Right lung (tissue), 5 donors: ENCODE data around the gene SEPTIN10. TPM values are rescaled to one million over a fixed set of nuclear protein-coding genes. Genes with fewer than 3 reads are reported as not detected.
"Not testable (repeated sequence)": the region's sequence is repeated elsewhere in the genome, so short reads cannot be mapped to it uniquely, and the experiment has no call there.

Experiments used
- DNase-seq, 2 donors: peaks; one replicate each; pipeline ENCODE4 v3.0.0-alpha.2; 2013
- polyA plus RNA-seq, 5 donors: library from polyadenylated mRNA; unstranded; fragments of 120-200 nt; gene quantifications; one replicate each; pipeline versions ENCODE4 v1.2.1 to v1.2.3, GENCODE V29; 2013; ENCODE audit warnings: inconsistent platforms in 1 of 5, low replicate concordance in 1 of 5; ENCODE audit not compliant: insufficient read length in 5 of 5, insufficient read depth in 1 of 5

Gene SEPTIN10
- polyA plus RNA-seq, 5 donors, result 99.4 to 162 (median 136) TPM

DNA sequence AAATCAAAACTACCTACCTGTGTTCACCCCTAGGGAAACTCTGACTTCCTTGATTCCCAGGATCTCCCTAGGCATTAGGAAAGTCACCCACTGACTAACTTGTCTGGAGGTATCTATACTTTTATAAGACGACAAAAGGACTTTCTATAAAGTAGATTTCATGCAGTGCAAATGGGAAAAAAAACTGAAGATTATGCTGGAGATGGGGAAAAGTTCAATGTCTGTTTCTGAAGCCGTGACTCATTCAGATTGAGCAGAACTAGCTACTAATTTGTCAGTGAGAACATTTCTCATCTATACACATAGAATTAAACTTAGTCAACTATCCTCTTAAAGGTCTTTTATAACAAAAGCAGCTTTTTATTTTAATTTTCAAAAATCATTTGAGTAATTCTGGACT lies 6.0 kb downstream of the SEPTIN10 start:
- DNase-seq, result no peak

DNA sequence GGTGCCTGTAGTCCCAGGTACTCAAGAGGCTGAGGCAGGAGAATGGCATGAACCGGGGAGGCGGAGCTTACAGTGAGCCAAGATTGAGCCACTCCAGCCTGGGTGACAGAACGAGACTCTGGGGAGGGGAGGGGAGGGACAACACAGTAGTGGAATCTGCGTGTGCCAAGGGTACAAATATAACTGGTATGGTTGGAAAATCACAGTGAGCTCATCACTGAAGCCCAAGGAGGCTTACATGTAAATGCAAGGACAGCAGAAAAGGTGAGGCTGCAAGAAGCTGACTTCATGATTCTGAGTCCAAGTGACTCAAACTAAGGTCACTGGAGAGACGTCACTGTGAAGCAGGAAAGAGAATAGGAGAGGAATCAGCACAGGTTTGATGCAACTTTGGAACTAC lies 9.2 kb downstream of the SEPTIN10 start:
- DNase-seq, result no peak

DNA sequence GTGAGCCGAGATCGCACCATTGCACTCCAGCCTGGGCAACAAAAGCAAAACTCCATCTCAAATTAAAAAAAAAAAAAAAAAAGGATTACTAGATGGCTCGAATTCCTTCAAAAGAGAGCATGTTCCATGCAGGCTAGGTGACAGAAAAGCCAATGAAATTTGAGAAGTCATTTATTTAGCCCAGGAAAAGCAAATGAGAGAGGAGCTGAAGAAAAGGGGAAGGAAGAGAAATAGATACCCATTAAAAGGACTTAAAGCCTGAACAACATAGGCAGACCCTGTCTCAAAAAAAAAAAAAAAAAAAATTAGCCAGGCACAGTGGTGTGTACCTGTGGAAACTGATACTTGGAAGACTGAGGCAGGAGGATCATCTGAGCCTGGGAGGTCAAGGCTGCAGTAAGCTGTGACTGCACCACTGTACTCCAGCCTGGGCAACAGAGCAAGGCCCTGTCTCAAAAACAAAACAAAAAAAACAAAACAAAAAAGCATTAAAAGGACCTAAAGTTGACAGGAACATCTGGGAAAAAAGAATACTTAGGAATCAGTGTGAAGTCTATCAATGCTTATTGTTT lies 11.1 kb downstream of the SEPTIN10 start:
- no peak for DNase-seq

DNA sequence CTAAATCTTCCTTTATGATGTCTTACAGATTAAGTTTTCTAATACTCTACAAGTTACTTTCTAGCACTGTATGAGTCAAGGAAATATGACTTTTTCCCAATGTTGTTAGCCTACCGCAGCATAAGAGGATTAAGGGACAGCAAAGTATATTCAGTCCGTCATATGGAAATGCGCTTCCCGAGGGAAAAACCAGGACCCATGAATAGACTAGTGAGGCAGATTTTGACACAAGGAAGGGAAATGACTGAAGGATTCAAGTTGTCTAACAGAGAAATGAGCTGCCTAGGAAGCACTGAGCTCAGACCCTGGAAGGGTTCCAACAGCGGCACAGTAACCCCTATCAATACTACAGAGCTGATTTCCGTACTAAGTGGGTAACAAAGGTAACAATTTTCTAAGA lies 12.0 kb downstream of the SEPTIN10 start:
- no peak for DNase-seq

DNA sequence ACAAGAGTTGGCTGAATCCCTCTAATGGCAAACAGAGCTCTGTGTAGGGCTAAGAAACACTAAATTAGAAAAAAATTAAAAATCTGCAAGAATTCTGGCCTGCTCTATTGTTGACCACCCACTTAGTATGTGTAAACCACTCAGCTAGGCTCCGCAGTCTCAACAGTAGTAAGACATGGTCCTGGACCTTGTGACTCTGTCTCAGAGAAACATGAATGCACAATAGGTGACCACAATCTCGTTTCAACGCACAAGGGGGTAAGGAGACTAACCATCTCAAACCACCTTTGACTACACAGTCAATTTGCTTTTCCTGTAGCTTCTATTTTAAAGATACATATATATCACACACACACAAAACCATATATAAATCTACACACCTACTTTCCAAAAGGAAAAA lies 16.5 kb downstream of the SEPTIN10 start:
- no peak for DNase-seq

DNA sequence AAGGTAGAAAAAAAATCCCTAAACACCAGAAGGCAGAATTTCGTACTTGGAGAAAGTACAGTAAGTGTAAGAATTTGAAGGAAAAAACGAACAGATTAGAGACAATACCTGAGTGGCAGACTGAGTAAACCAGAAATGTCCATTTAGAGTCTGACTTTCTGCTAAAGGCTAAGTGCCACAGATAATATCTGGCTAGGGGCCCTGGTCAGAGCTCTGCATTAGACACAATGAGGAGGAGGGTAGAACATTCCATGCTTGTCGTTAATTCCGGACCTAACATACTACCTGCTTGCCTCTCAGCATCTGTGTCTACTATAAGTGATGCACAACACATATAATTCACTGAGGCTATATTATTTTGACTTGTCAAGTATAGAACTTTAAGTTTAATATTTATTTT lies 18.1 kb downstream of the SEPTIN10 start:
- no peak for DNase-seq

DNA sequence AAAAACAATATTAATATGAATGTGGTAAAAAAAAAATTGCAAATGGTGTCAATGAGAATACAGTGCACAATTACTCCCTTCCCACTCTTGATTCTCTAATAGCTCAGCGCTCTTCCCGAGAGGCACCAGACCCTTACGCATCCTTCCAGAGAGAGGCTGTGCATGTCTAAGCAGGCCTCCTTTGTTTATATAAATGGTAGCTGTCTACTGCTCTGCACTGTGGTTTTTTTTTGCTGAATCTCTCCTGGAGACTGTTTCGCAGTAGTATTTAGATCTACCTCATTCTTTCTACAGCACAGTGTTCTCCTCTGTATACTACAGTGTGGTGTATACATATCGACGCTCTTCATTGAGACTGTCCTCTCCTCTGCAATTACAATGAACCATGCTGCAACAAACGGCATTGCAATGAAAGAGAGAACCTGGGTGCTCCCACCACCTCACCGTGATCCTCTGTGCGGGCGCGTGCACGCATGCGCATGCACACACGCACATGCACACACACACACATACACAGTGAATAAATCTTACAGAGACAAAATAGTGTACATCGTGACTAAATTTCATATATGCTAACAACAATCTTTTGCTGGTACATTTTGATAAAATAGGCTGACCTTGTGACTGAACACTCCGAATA lies 19.4 kb downstream of the SEPTIN10 start:
- DNase-seq, result no peak

DNA sequence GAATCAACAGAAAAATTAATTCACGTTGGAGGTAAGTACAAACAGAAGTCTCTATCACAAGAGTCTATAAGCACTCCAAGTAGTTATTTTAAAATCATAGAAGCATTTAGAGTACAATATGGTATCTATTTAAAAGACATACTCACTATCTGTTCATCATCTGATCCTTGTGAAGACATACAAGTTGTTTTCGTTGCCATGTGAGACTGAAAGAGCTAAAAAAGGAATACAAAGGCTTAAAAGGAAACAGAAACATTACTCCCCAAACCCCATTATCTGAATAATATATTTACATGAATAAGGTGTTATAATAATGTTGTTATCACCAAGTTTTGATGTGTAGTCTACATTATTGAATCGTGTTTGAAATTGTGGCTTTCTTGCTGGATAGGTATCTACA lies 20.9 kb downstream of the SEPTIN10 start:
- no peak for DNase-seq

DNA sequence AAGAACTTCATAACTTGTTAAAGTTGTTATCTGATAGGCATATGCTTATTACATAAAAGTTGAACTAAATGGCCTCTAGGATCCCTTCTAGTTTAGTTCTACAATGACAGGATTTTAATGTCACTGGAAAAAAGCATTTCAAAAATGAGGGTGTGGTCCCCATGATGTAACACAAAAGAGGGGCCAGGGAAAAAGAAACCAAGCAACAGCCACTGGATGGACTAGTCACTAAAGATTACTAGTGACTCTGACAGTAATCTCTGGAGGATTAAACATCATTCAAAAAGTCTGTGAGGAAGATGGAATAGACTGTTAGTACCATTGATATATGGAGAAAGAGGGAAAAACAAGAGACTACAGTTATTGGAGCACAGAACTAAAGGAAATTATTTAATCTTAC lies 22.6 kb downstream of the SEPTIN10 start:
- no peak for DNase-seq

DNA sequence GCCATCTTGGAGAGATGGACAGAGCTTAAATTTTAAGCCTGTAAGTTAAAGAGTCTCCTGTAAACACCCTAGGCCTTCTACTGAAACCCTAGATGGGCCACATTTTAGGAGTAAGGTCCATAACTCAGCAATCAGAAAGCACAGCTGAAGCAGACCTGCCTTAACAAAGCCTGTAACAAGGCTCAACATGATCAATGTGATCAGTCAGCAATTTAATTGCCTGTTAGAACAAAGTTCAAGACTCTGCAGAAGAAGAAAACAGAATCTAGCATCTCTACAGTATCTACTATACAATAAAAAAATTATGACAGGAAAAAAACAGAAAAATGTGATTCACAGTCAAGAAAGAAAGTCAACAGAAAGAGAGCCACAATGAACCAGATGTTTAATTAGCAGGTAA lies 27.1 kb downstream of the SEPTIN10 start:
- no peak for DNase-seq

DNA sequence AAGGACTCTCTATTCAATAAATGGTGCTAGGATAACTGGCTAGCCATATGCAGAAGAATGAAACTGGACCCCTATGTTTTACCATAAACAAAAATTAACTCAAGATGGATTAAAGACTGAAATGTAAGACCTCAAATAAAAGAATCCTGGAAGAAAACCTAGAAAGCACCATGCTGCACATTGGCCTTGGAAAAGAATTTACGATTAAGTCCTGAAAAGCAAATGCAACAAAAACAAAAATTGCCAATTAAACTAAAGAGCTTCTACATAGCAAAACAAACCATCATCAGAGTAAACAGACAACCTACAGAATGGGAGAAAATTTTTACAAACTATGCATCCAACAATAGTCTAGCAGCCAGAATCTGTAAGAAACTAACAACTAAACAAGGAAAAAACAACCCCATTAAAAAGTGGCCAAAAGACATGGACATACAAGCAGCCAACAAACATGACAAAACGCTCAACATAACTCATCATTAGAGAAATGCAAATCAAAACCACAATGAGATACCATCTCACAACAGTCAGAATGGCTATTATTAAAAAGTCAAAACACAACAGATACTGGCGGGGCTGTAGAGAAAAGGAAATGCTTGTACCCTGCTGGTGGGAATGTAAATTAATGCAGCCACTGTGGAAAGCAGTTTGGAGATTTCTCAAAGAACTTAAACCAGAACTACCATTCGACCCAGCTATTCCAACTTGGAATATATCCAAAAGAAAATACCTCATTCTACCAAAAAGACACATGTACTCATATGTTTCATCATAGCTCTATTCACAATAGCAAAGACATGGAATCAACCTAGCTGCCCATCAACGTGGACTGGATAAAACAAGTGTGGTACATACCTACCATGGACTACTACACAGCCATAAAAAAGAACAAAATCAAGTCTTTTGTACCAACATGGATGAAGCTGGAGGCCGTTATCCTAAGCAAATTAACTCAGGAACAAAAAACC lies 30.6 kb downstream of the SEPTIN10 start:
- DNase-seq, result no peak

DNA sequence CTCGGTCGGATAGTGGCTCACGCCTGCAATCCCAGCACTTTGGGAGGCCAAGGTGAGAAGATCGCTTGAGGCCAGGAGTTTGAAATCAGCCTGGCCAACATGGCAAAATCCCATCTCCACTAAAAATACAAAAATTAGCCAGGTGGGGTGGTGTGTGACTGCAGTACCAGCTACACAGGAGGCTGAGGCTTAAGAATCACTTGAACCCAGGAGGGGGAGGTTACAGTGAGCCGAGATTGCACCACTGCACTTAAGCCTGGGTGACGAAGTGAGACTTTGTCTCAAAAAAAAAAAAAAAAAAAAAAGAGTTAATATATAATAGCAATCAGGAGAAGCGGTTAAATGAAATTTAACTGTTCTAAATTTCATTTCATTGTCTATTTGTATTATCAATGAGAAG lies 36.1 kb downstream of the SEPTIN10 start:
- not testable (repeated sequence) for DNase-seq

DNA sequence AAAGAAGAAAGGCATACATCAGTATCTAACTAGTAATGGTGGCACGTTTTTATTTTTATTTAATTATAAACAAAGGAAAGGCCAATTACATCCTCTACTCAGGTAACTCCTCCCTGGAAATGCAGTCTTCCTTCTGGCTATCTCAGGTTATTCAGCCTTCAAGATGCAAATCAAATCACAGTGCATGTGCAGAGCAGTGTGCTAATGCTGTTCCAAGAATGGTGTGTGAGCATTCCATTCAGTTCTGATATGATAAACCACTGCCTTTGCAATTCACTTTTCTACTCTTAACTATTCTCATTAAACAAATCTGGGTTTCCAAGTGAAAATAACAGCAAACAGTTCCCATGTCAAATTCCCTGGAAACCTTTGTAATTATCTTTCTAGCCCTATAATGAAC lies 38.4 kb downstream of the SEPTIN10 start:
- no peak for DNase-seq

DNA sequence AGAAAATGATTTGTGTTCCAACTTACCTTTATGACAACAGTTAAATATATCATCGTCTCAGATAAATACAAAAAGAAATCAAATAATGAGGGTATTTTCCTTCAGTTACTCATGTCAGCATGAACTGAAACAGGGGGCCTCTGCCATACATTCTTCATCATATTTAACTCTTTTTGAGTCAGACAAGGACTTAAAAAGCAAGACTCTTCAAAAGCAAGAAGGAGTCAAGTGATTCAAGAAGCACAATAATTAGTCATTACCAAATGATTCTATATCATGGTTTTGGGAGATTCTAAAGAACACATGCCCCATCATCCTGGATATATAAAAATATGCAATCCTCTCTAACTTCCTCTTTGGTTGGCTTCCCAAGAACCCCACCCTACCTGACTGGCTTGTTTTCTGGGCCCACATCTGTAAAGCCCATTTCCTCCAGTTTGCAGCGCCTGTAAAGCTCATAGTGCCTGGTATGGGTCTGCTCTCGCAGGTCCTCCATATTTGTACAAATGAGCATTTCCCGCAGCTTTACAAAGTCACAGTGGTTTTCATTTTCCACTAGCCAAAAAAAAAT lies 49.7 kb downstream of the SEPTIN10 start:
- DNase-seq, result no peak

DNA sequence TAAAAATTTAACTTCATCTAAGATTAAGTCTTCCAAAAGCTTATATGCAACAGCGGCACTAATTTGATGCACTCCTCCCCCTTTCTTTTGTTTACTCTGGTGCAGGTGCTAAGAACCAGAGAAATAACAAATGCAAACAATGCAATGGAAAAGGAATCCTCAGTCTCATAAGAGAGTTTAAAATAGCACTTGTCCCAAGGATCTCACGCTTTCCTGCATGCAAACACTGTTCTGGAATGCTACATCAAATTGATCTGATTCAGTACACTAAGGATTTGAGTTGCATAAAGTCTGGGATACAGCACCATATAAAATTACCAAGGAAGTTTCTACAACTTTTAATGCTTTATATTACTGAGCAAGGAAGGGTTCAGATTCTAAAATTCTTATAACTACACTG lies 50.5 kb downstream of the SEPTIN10 start:
- DNase-seq, result no peak

DNA sequence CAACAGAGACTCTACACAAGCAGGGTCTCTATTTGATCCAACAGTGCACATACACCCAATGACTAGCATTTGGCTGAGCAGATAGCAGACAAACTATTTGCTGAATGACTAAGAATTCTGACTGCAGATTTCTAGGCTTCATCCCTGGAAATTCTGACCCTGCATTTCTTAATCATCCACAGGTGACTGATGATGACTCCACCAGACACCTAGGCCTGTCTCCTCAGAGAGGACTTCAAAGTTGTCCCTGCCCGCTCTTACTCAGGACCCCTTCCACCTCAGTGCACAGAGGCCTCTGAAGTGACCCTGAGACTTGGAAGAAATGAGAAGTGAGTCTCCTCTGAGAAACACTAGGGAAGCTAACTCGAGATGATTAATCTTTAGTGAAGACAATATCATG lies 51.3 kb downstream of the SEPTIN10 start:
- no peak for DNase-seq

DNA sequence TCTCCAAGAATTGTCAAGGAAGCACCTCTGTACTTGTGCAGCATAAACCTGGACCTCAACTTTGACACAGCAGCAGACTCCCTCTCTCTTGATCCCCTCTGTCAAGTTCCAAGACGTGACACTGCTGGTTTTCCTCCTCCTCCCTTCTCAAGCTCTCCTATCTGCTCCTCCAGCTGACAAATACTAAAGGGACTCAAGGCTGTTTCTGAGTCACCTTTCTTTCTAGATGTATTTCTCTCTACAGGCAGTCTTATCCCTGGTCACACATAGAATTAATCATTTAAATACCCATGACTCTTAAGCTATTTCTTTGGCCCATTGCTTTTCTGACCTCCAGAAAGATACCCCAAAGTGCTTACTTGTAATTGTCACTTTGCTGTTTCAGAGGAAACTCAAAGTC lies 53.5 kb downstream of the SEPTIN10 start:
- no peak for DNase-seq

DNA sequence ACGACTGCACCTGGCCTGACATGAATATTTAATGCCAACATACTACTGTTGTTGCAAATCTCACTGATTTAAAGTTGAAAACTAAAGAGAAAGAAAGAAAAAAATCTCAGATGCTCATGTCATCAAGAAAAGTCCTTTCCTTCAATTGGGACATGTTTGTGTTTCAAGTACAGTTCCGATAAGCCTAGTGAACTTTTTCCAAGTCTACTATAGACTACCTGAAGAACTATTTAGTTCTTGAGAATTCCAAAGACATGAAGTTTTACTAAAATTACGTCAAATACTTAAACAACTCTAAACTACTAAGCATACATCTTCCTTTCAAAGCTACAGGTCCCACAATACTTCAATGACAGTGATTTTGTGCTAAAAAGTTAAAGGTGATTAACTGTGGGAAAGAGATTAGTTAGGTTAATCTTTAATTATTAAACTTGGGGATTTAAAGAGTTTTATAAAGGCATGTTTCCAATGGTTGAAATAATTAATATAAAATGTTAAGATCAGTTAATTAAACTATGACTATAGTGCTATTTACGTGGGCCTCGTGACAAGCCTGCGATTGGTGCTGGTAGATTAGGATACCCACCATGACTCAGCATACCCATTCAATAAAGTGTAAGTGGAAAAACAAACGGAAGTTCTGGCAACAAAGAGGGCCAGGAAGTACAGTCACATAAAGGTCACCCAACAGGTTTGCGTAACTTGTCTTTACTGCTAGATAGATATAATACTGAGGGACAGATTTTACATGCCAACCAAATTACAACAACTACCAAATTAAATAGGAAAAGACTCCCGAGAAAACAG lies 55.5 kb downstream of the SEPTIN10 start:
- peak; percentile 10 to 45 for DNase-seq

DNA sequence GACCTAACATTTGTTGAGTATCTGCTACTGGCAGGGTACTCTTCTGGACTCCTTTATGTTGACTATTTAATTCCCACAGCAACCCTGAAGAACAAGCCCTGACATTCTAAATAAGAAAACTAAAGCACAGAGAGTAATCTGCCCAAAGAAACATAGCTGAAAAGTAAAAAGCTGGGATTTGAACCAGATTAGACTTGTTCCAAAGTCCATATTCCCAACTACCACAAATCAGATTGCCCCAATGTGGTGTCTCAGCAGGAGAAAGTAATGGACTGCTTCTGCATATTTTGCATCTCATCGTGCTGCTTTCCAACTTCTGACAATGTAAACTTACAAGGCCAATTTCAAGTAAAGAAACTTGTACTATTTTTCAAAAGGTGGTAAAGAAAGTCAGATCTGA lies 56.5 kb downstream of the SEPTIN10 start:
- DNase-seq, result no peak

DNA sequence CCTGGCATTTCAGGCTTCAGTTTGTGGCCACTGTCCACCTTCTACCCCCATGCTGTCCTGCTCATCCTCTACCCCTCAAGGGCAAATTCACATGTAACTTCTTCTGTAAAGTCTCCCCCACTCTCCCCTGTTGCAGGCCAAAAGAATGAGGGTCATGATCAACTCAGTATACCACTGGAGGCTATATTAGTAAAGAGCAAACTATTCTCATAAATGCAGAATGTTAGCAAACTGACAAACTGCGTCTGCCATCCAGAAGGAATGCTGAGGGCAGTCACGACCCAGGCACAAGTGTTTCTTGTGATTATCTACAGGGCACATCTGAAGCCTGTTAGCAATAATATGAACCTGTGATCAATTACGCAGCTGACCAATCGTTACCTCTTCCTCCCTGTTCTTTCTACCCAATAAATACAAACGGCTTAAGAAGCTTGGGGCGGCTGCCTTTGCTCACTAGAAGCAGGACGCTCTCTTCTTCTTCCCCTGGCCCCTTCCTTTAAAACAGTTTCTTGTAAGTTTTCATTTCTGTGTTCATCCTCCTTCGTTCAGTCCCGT lies 58.3 kb downstream of the SEPTIN10 start:
- no peak for DNase-seq

DNA sequence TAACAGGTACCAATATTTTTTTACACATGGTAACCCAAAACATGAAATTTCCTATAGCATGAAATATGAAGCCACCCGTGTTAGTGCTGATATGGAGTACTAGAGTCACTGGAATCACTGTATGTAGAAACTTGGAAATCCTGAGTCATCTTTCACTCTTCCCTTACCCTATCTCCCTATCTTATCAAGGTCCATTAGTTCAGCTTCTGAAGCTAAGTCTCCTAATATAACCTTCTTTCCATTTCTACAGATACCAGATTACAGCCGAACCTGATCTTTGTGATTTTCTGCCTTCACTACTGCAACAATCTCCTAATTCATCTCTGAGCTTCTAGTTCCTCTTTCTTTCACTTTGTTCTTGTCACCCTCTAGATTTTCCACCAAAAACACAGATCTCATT lies 59.0 kb downstream of the SEPTIN10 start:
- no peak for DNase-seq
